ENCODE results near the gene TMEM19. TPM values are rescaled to one million over a fixed set of nuclear protein-coding genes. Genes with fewer than 3 reads are reported as not detected.

Gene TMEM19
- total RNA-seq, 1 experiment from 2014 or later, result 14.3 TPM

DNA sequence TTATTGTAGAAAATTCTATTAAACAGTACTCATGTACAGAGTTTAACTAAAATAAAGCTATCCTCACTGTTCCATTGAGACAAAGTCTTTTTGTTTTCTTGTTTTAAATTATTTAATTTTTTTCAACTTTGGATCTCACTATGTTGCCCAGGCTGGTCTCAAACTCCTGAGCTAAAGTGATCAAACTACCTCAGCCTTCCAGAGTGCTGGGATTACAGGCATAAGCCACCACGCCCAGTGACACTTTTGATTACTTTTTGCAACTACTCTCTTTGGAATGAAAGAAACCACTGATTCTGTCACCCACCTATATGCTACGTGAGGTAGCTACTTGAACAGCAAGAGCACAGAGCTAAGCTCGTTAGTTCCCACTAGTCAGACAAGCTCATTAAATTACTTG is 39.4 kb upstream of the TMEM19 start:
- TF ChIP-seq EZH2phosphoT487 (IDR thresholded peaks at IDR 0.05; ENCODE audit: borderline replicate concordance, low read length) (no peak), CTCF (conservative IDR thresholded peaks at IDR 0.05; ENCODE audit: low read depth, low read length) (no peak), EZH2 (IDR thresholded peaks at IDR 0.05; ENCODE audit: low read length, unreplicated experiment) (no peak)
- Histone ChIP-seq H3K9me3 (ENCODE audit: low read length) (no peaks in the 10 kb centered on the region), H3K79me2 (ENCODE audit: low read length) (peaks cover 35% of the 10 kb centered on the region), H3K27ac (ENCODE audit: low read length) (no peak overlapping the region), H3K9ac (ENCODE audit: low read length) (no peak overlapping the region), H3K36me3 (ENCODE audit: low read depth, low read length) (peaks cover 51% of the 10 kb centered on the region), H3K27me3 (ENCODE audit: low read length) (no peaks in the 10 kb centered on the region), H3F3A (ENCODE audit: low read length, unreplicated experiment) (no peaks in the 10 kb centered on the region), H3K9me2 (replicated peaks; ENCODE audit: low read length) (no peaks in the 10 kb centered on the region), H3K4me2 (ENCODE audit: low read length) (no peak overlapping the region), H4K20me1 (ENCODE audit: low read length) (0 out of 2 replicates have a peak, but pooled peaks cover 14% of the 10 kb centered on the region), H3K4me1 (ENCODE audit: insufficient read depth, low read length) (peaks cover 17% of the 10 kb centered on the region), H2AFZ (ENCODE audit: low read length) (no peak overlapping the region), H3K4me3 (ENCODE audit: low read length) (no peak overlapping the region)
- POLR2A ChIA-PET (ENCODE audit: unreplicated experiment), result no interaction called here
- no peak for ATAC-seq
- no TSS peak for BruUV-seq (replicated peaks)
- intact Hi-C loops (cut with micrococcal nuclease), result no loop called here
- DNase-seq, result no peak
- CTCF ChIA-PET, result no interaction called here

DNA sequence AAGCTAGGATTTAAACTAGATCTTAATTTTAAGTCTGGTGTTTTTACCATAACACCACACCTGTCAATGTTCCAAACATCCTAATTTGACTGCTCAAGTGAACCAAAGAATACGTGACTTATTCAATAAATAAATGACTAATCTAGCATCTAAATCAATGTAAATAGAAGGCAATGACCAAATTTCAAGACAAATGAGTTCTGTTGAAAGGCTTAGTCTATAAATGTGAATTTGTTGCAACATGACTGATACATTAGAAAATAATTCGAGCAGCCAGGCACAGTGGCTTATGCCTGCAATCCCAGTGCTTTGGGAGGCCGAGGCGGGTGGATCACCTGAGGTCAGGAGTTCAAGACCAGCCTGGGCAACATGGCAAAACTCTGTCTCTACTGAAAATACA is 37.3 kb upstream of the TMEM19 start:
- H3K79me2 ChIP-seq (ENCODE audit: low read length), result peaks cover 55% of the 10 kb centered on the region
- H4K20me1 ChIP-seq (ENCODE audit: low read length), result 0 out of 2 replicates have a peak, but pooled peaks cover 14% of the 10 kb centered on the region
- H3K4me2 ChIP-seq (ENCODE audit: low read length), result no peak overlapping the region
- H2AFZ ChIP-seq (ENCODE audit: low read length), result no peak overlapping the region
- TF ChIP-seq EZH2phosphoT487 (IDR thresholded peaks at IDR 0.05; ENCODE audit: borderline replicate concordance, low read length), result no peak
- TF ChIP-seq EZH2 (IDR thresholded peaks at IDR 0.05; ENCODE audit: low read length, unreplicated experiment), result no peak
- no peak for TF ChIP-seq CTCF (conservative IDR thresholded peaks at IDR 0.05; ENCODE audit: low read depth, low read length)
- POLR2A ChIA-PET (ENCODE audit: unreplicated experiment), result interaction anchor here (0.6 kb wide), 1 partner anchor 111 kb away, joined by 5 read pairs; no protein-coding TSS in a partner anchor
- DNase-seq (peak; percentile 69), ATAC-seq (peak; percentile 94)
- H3K9me2 ChIP-seq (replicated peaks; ENCODE audit: low read length), result no peaks in the 10 kb centered on the region
- no peaks in the 10 kb centered on the region for H3F3A ChIP-seq (ENCODE audit: low read length, unreplicated experiment)
- no peak overlapping the region for H3K9ac ChIP-seq (ENCODE audit: low read length)
- BruUV-seq (replicated peaks), result no TSS peak
- no peaks in the 10 kb centered on the region for H3K27me3 ChIP-seq (ENCODE audit: low read length)
- CTCF ChIA-PET, result no interaction called here
- peaks cover 17% of the 10 kb centered on the region for H3K4me1 ChIP-seq (ENCODE audit: insufficient read depth, low read length)
- peaks cover 46% of the 10 kb centered on the region for H3K36me3 ChIP-seq (ENCODE audit: low read depth, low read length)
- H3K9me3 ChIP-seq (ENCODE audit: low read length), result no peaks in the 10 kb centered on the region
- no peak overlapping the region for H3K4me3 ChIP-seq (ENCODE audit: low read length)
- peak overlapping the region; percentile 7; the same call in 1 of the 2 replicates for H3K27ac ChIP-seq (ENCODE audit: low read length)
- intact Hi-C loops (cut with micrococcal nuclease), result loop anchor here (1.0 to 2.0 kb wide), 2 partner anchors 21 to 98 kb away; no protein-coding TSS in a partner anchor

DNA sequence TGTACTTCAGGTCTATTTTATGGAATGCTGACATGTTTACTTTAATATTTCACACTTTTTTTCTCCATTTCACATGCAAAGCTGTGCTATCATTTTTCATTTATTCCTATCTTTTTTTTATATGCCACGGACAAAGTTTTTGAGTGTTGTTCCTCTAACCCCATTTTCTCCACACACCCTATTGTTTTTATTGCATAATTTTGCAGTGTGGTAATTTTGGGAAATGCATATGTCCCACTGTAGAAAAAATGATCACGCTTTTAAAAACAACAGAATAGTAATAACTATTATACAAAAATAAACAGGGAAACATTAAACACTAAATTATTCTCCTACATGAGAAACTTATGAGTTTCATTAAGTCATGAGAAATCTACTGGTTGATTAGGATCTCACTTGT is 36.5 kb upstream of the TMEM19 start:
- Histone ChIP-seq H3K36me3 (ENCODE audit: low read depth, low read length) (peaks cover 46% of the 10 kb centered on the region), H3K9ac (ENCODE audit: low read length) (no peak overlapping the region), H2AFZ (ENCODE audit: low read length) (no peak overlapping the region), H3F3A (ENCODE audit: low read length, unreplicated experiment) (no peaks in the 10 kb centered on the region), H3K27ac (ENCODE audit: low read length) (no peak overlapping the region), H3K79me2 (ENCODE audit: low read length) (peaks cover 64% of the 10 kb centered on the region), H4K20me1 (ENCODE audit: low read length) (0 out of 2 replicates have a peak, but pooled peaks cover 14% of the 10 kb centered on the region), H3K9me2 (replicated peaks; ENCODE audit: low read length) (no peaks in the 10 kb centered on the region), H3K4me2 (ENCODE audit: low read length) (peak overlapping the region; percentile 10), H3K4me3 (ENCODE audit: low read length) (no peak overlapping the region), H3K4me1 (ENCODE audit: insufficient read depth, low read length) (peaks cover 17% of the 10 kb centered on the region), H3K9me3 (ENCODE audit: low read length) (no peaks in the 10 kb centered on the region), H3K27me3 (ENCODE audit: low read length) (no peaks in the 10 kb centered on the region)
- TF ChIP-seq CTCF (conservative IDR thresholded peaks at IDR 0.05; ENCODE audit: low read depth, low read length) (no peak), EZH2phosphoT487 (IDR thresholded peaks at IDR 0.05; ENCODE audit: borderline replicate concordance, low read length) (no peak), EZH2 (IDR thresholded peaks at IDR 0.05; ENCODE audit: low read length, unreplicated experiment) (no peak)
- intact Hi-C loops (cut with micrococcal nuclease), result loop anchor here (2.0 kb wide), 1 partner anchor 97 kb away; no protein-coding TSS in a partner anchor
- DNase-seq (no peak), ATAC-seq (no peak)
- CTCF ChIA-PET, result no interaction called here
- BruUV-seq (replicated peaks), result no TSS peak
- POLR2A ChIA-PET (ENCODE audit: unreplicated experiment), result no interaction called here

Measured in PC-3 (cell line).